Measurements from ENCODE around the gene CFAP410.

- TF ChIP-seq EP300 (IDR thresholded peaks at IDR 0.05) = no peak
- no peak for TF ChIP-seq CTCF (IDR thresholded peaks at IDR 0.05)
- TF ChIP-seq POLR2AphosphoS5 (IDR thresholded peaks at IDR 0.05) = no peak
- no peak for TF ChIP-seq POLR2A (IDR thresholded peaks at IDR 0.05)
Observed at GRCh38 chr21:44289381-44290010, 49.7 kb downstream of the CFAP410 start.

All from stomach (tissue), 4 donors.